ENCODE data around the gene RABL3. TPM values are rescaled to one million over a fixed set of nuclear protein-coding genes. Genes with fewer than 3 reads are reported as not detected.

Gene RABL3
- total and polyA plus RNA-seq, 7 donors, result 10.3 to 34.0 (median 22.5) TPM

- WGBS, 3 donors, result 67 to 71% (median 69%) methylated on average over 4 of the region's 4 CpGs
- no peaks in the 10 kb centered on the region for H3K4me1 ChIP-seq
- DNase-seq, result no peak
- peaks cover 0 to 18% of the 10 kb centered on the region in 2 donors for H3K36me3 ChIP-seq (ENCODE audit: insufficient read depth in 1 of 2, low read depth in 1 of 2)
- no peaks in the 10 kb centered on the region for H3K9me3 ChIP-seq
- no peak for ATAC-seq
- H3K4me3 ChIP-seq, result no peak overlapping the region
- intact Hi-C loops (cut with DNase I), result no loop called here
- H3K27me3 ChIP-seq (ENCODE audit: insufficient read depth in 3 of 3, low read length in 2 of 3), result no peaks in the 10 kb centered on the region
- H3K27ac ChIP-seq, result no peak overlapping the region
- no peak for TF ChIP-seq CTCF (IDR thresholded peaks at IDR 0.05)
Measured at GRCh38 chr3:120684896-120685295, 57.4 kb downstream of the RABL3 start.

- Histone ChIP-seq H3K9me3 (no peaks in the 10 kb centered on the region), H3K4me1 (peaks cover 6% of the 10 kb centered on the region), H3K36me3 (ENCODE audit: insufficient read depth in 1 of 2, low read depth in 1 of 2) (peaks cover 0 to 9% of the 10 kb centered on the region in 2 donors), H3K27ac (no peak overlapping the region), H3K4me3 (no peak overlapping the region), H3K27me3 (ENCODE audit: insufficient read depth in 3 of 3, low read length in 2 of 3) (no peaks in the 10 kb centered on the region)
- ATAC-seq (no peak), DNase-seq (no peak)
- no peak for TF ChIP-seq CTCF (IDR thresholded peaks at IDR 0.05)
- intact Hi-C loops (cut with DNase I), result no loop called here
- WGBS, 3 donors, result 79 to 82% (median 80%) methylated on average over 3 of the region's 3 CpGs
Measured at GRCh38 chr3:120683671-120684301, 58.5 kb downstream of the RABL3 start.

- DNase-seq (no peak), ATAC-seq (peak in 1 of 4 donors; percentile 43)
- WGBS, 3 donors, result 68 to 100% (median 81%) methylated on average over 1 of the region's 1 CpG
- Histone ChIP-seq H3K4me1 (peaks cover 7% of the 10 kb centered on the region), H3K27ac (no peak overlapping the region), H3K36me3 (ENCODE audit: insufficient read depth in 1 of 2, low read depth in 1 of 2) (peaks cover 0 to 3% of the 10 kb centered on the region in 2 donors), H3K27me3 (ENCODE audit: insufficient read depth in 3 of 3, low read length in 2 of 3) (no peaks in the 10 kb centered on the region), H3K9me3 (no peaks in the 10 kb centered on the region), H3K4me3 (no peak overlapping the region)
- TF ChIP-seq CTCF (IDR thresholded peaks at IDR 0.05), result no peak
- intact Hi-C loops (cut with DNase I), result no loop called here
Measured at GRCh38 chr3:120683213-120683612, 59.1 kb downstream of the RABL3 start.

GRCh38 chr3:120682095-120682681, 60.1 kb downstream of the RABL3 start, which contains the start of gene HGD:
TSS of gene HGD (minus strand) at chr3:120682239. CDS start at chr3:120682111, 128 bp downstream.
- Histone ChIP-seq H3K4me1 (peaks cover 7% of the 10 kb centered on the region), H3K36me3 (ENCODE audit: insufficient read depth in 1 of 2, low read depth in 1 of 2) (no peaks in the 10 kb centered on the region), H3K9me3 (no peaks in the 10 kb centered on the region), H3K4me3 (no peak within 1 kb of the TSS), H3K27me3 (ENCODE audit: insufficient read depth in 3 of 3, low read length in 2 of 3) (no peaks in the 10 kb centered on the region), H3K27ac (no peak within 1 kb of the TSS)
- ATAC-seq (no peak), DNase-seq (no peak)
- 94 to 96% (median 95%) methylated on average over 5 of the region's 5 CpGs for WGBS, 3 donors
- intact Hi-C loops (cut with DNase I), result no loop called here
- TF ChIP-seq CTCF (IDR thresholded peaks at IDR 0.05), result no peak
